Ishikawa (cell line): ENCODE results near the gene PDZD2.

Experiments used
- CEBPB ChIP-seq: IDR thresholded peaks from 2 replicates; pipeline ENCODE4 v1.6.1; 2012
- CREB1 ChIP-seq: IDR thresholded peaks from 2 replicates; pipeline ENCODE4 v1.6.1; 2012; ENCODE audit warnings: low read depth
- EGR1 ChIP-seq: IDR thresholded peaks from 2 replicates; pipeline ENCODE4 v1.6.1; 2012
- EP300 ChIP-seq: IDR thresholded peaks from 2 replicates; pipeline ENCODE4 v1.6.1; 2012; ENCODE audit warnings: borderline replicate concordance
- FOXM1 ChIP-seq: IDR thresholded peaks from 2 replicates; pipeline ENCODE4 v1.6.1; 2012; ENCODE audit warnings: low read depth, borderline replicate concordance
- MAX ChIP-seq: IDR thresholded peaks from 2 replicates; pipeline ENCODE4 v1.6.1; 2012
- NFIC ChIP-seq: IDR thresholded peaks from 2 replicates; pipeline ENCODE4 v1.6.1; 2012
- RAD21 ChIP-seq: IDR thresholded peaks from 2 replicates; pipeline ENCODE4 v1.6.1; 2012; ENCODE audit warnings: low read depth
- REST ChIP-seq: IDR thresholded peaks from 2 replicates; pipeline ENCODE4 v1.6.1; 2012; ENCODE audit warnings: low read depth, mild to moderate bottlenecking
- TAF1 ChIP-seq: IDR thresholded peaks from 2 replicates; pipeline ENCODE4 v1.6.1; 2012; ENCODE audit warnings: low read depth, mild to moderate bottlenecking
- TCF12 ChIP-seq: IDR thresholded peaks from 2 replicates; pipeline ENCODE4 v1.6.1; 2012; ENCODE audit warnings: low read depth
- TEAD4 ChIP-seq: IDR thresholded peaks from 2 replicates; pipeline ENCODE4 v1.6.1; 2012
- USF1 ChIP-seq: IDR thresholded peaks from 2 replicates; pipeline ENCODE4 v1.6.1; 2012
- YY1 ChIP-seq: IDR thresholded peaks from 2 replicates; pipeline ENCODE4 v1.6.1; 2012; ENCODE audit warnings: low read depth
- ZBTB7A ChIP-seq: IDR thresholded peaks from 2 replicates; pipeline ENCODE4 v1.6.1; 2012; ENCODE audit warnings: low read depth

PDZD2 gene

GRCh38 chr5:31954091-31954490, 315.2 kb downstream of the PDZD2 start:
- TF ChIP-seq CREB1: no peak
- no peak for TF ChIP-seq FOXM1

GRCh38 chr5:31957151-31957550, 318.2 kb downstream of the PDZD2 start:
- TF ChIP-seq TCF12 (no peak), FOXM1 (no peak), TEAD4 (no peak), YY1 (no peak), MAX (no peak), NFIC (no peak), ZBTB7A (no peak), CREB1 (no peak)

GRCh38 chr5:31962351-31962751, 323.4 kb downstream of the PDZD2 start:
- TF ChIP-seq NFIC: no peak
- TF ChIP-seq RAD21: no peak
- TF ChIP-seq ZBTB7A: no peak
- TF ChIP-seq TAF1: no peak
- TF ChIP-seq CREB1: no peak
- no peak for TF ChIP-seq MAX
- no peak for TF ChIP-seq TCF12
- TF ChIP-seq EGR1: no peak
- TF ChIP-seq EP300: no peak
- TF ChIP-seq YY1: no peak
- TF ChIP-seq REST: no peak
- no peak for TF ChIP-seq CEBPB
- no peak for TF ChIP-seq FOXM1
- no peak for TF ChIP-seq USF1
- no peak for TF ChIP-seq TEAD4

- TF ChIP-seq CEBPB (no peak), FOXM1 (no peak), ZBTB7A (no peak)
These were observed 324.0 kb downstream of the PDZD2 start for GRCh38 chr5:31962871-31963307.

- TF ChIP-seq CEBPB: no peak
- TF ChIP-seq ZBTB7A: no peak
- no peak for TF ChIP-seq RAD21
- no peak for TF ChIP-seq TAF1
- TF ChIP-seq TEAD4: no peak
- TF ChIP-seq FOXM1: no peak
These were observed 324.6 kb downstream of the PDZD2 start for GRCh38 chr5:31963358-31964006.

GRCh38 chr5:31964007-31964360, 325.1 kb downstream of the PDZD2 start:
- TF ChIP-seq TAF1 (no peak), TCF12 (no peak), EP300 (no peak), REST (no peak), CEBPB (no peak), YY1 (no peak), CREB1 (no peak), TEAD4 (no peak), NFIC (no peak), FOXM1 (no peak), ZBTB7A (no peak)

GRCh38 chr5:31965227-31965626, 326.3 kb downstream of the PDZD2 start:
- TF ChIP-seq CREB1 (no peak), ZBTB7A (no peak), TCF12 (no peak), MAX (no peak), EGR1 (no peak), NFIC (no peak), TEAD4 (no peak), RAD21 (no peak), USF1 (no peak), EP300 (no peak), REST (no peak), TAF1 (no peak)
